ENCODE results near the gene NEURL1B.
"Not testable (repeated sequence)": the region's sequence is repeated elsewhere in the genome, so short reads cannot be mapped to it uniquely, and the experiment has no call there.

NEURL1B gene

GRCh38 chr5:172696171-172696849 lies 55.2 kb downstream of the NEURL1B start:
- no peak for DNase-seq (ENCODE audit: low spot score)

- peak; percentile 83 for DNase-seq (ENCODE audit: low spot score)
Measured at GRCh38 chr5:172697123-172698121, 56.4 kb downstream of the NEURL1B start.

GRCh38 chr5:172699423-172699822 lies 58.4 kb downstream of the NEURL1B start:
- DNase-seq (ENCODE audit: low spot score) = no peak

GRCh38 chr5:172699999-172700364 lies 58.9 kb downstream of the NEURL1B start:
- no peak for DNase-seq (ENCODE audit: low spot score)

GRCh38 chr5:172700365-172701290 lies 59.6 kb downstream of the NEURL1B start:
- peak; percentile 48 for DNase-seq (ENCODE audit: low spot score)

- DNase-seq (ENCODE audit: low spot score) = no peak
Measured at GRCh38 chr5:172701291-172701656, 60.2 kb downstream of the NEURL1B start.

- DNase-seq (ENCODE audit: low spot score) = no peak
Measured at GRCh38 chr5:172703952-172704351, 62.9 kb downstream of the NEURL1B start.

GRCh38 chr5:172705576-172706084 lies 64.6 kb downstream of the NEURL1B start:
- DNase-seq (ENCODE audit: low spot score) = no peak

- DNase-seq (ENCODE audit: low spot score) = no peak
Measured at GRCh38 chr5:172706796-172707195, 65.7 kb downstream of the NEURL1B start.

- DNase-seq (ENCODE audit: low spot score) = no peak
Measured at GRCh38 chr5:172707285-172708182, 66.5 kb downstream of the NEURL1B start.

- DNase-seq (ENCODE audit: low spot score) = no peak
Measured at GRCh38 chr5:172708183-172708505, 67.1 kb downstream of the NEURL1B start.

GRCh38 chr5:172710676-172711075 lies 69.6 kb downstream of the NEURL1B start:
- no peak for DNase-seq (ENCODE audit: low spot score)

- DNase-seq (ENCODE audit: low spot score) = not testable (repeated sequence)
Measured at GRCh38 chr5:172711321-172711861, 70.3 kb downstream of the NEURL1B start.

GRCh38 chr5:172712610-172713009 lies 71.5 kb downstream of the NEURL1B start:
- DNase-seq (ENCODE audit: low spot score) = no peak

- DNase-seq (ENCODE audit: low spot score) = peak; percentile 80
Measured at GRCh38 chr5:172713113-172713808, 72.2 kb downstream of the NEURL1B start.

GRCh38 chr5:172713809-172714490 lies 72.9 kb downstream of the NEURL1B start:
- no peak for DNase-seq (ENCODE audit: low spot score)

GRCh38 chr5:172714491-172715420 lies 73.7 kb downstream of the NEURL1B start:
- peak; percentile 80 for DNase-seq (ENCODE audit: low spot score)

GRCh38 chr5:172715421-172715780 lies 74.3 kb downstream of the NEURL1B start:
- DNase-seq (ENCODE audit: low spot score) = no peak
